Measurements from ENCODE around the gene AHRR. TPM values are rescaled to one million over a fixed set of nuclear protein-coding genes. Genes with fewer than 3 reads are reported as not detected.
"Not testable (repeated sequence)": the region's sequence is repeated elsewhere in the genome, so short reads cannot be mapped to it uniquely, and the experiment has no call there.

The AHRR gene
- total RNA-seq, 6 experiments from 2014 or later = 0.06 to 0.81 (median 0.43) TPM

GRCh38 chr5:400282-401145 lies 79.0 kb downstream of the AHRR start:
- ATAC-seq = no peak
- Histone ChIP-seq H3K36me3 (no peaks in the 10 kb centered on the region), H3K4me3 (no peak overlapping the region), H3K27ac (no peak overlapping the region), H3K27me3 (no peaks in the 10 kb centered on the region), H3K9me3 (no peaks in the 10 kb centered on the region), H3K4me1 (no peaks in the 10 kb centered on the region)
- peak in 1 of 3 donors; percentile 28 for DNase-seq
- no peak for TF ChIP-seq POLR2A (IDR thresholded peaks at IDR 0.05)
- TF ChIP-seq CTCF (IDR thresholded peaks at IDR 0.05) = no peak
- WGBS (ENCODE audit: insufficient coverage, low coverage, low lambda C conversion rate, missing lambda C conversion rate) = 43% methylated on average over 23 of the region's 26 CpGs
- intact Hi-C loops (cut with DNase I) = no loop called here

- Histone ChIP-seq H3K27ac (no peak overlapping the region), H3K36me3 (no peaks in the 10 kb centered on the region), H3K4me3 (no peak overlapping the region), H3K27me3 (no peaks in the 10 kb centered on the region), H3K9me3 (no peaks in the 10 kb centered on the region), H3K4me1 (no peaks in the 10 kb centered on the region)
- TF ChIP-seq CTCF (IDR thresholded peaks at IDR 0.05) (no peak), POLR2A (IDR thresholded peaks at IDR 0.05) (no peak)
- peak in 1 of 3 donors; percentile 33 for DNase-seq
- WGBS (ENCODE audit: insufficient coverage, low coverage, low lambda C conversion rate, missing lambda C conversion rate) = 56% methylated on average over 9 of the region's 24 CpGs
- intact Hi-C loops (cut with DNase I) = no loop called here
- ATAC-seq = no peak
Observed at GRCh38 chr5:401146-402034, 79.9 kb downstream of the AHRR start.

- ATAC-seq; H3K4me1 ChIP-seq; H3K27ac ChIP-seq; H3K36me3 ChIP-seq; H3K4me3 ChIP-seq; DNase-seq; H3K9me3 ChIP-seq; H3K27me3 ChIP-seq; intact Hi-C loops (cut with DNase I): not testable (repeated sequence)
- WGBS (ENCODE audit: insufficient coverage, low coverage, low lambda C conversion rate, missing lambda C conversion rate) = 70% methylated on average over 17 of the region's 17 CpGs
Observed at GRCh38 chr5:402219-402614, 80.7 kb downstream of the AHRR start.

GRCh38 chr5:402615-403359 lies 81.3 kb downstream of the AHRR start:
- Histone ChIP-seq H3K4me1 (no peaks in the 10 kb centered on the region), H3K4me3 (no peak overlapping the region), H3K27ac (no peak overlapping the region), H3K9me3 (no peaks in the 10 kb centered on the region), H3K36me3 (no peaks in the 10 kb centered on the region), H3K27me3 (no peaks in the 10 kb centered on the region)
- no peak for DNase-seq
- TF ChIP-seq CTCF (IDR thresholded peaks at IDR 0.05) (no peak), POLR2A (IDR thresholded peaks at IDR 0.05) (no peak)
- 62% methylated on average over 20 of the region's 20 CpGs for WGBS (ENCODE audit: insufficient coverage, low coverage, low lambda C conversion rate, missing lambda C conversion rate)
- intact Hi-C loops (cut with DNase I) = no loop called here
- ATAC-seq = peak in 1 of 4 donors; percentile 32
